Central memory CD8-positive, alpha-beta T cell (primary cell): ENCODE results near the gene ANKRD66.

Experiments used
- ATAC-seq: fragments of 150-1000 bp; cut with Tn5 transposase; replicated peaks from 2 replicates; pipeline ENCODE4 v1.10.0; 2022; ENCODE audit warnings: mild to moderate bottlenecking, moderate FRiP score, moderate number of reproducible peaks; ENCODE audit not compliant: poor library complexity, severe bottlenecking; ENCODE audit errors: extremely low read depth
- DNase-seq, 2 donors: peaks; one replicate each; pipeline ENCODE4 v3.0.0; 2021; ENCODE audit warnings: low spot score in 2 of 2
- H3K27ac Mint-ChIP-seq: one replicate; pipeline ENCODE4 v1.8.0; 2022; ENCODE audit warnings: low read depth, mild to moderate bottlenecking, moderate library complexity, mixed read lengths
- H3K27me3 Mint-ChIP-seq: one replicate; pipeline ENCODE4 v1.8.0; 2022; ENCODE audit warnings: mixed read lengths
- H3K36me3 Mint-ChIP-seq: one replicate; pipeline ENCODE4 v1.8.0; 2022; ENCODE audit warnings: mild to moderate bottlenecking, moderate library complexity, mixed read lengths; ENCODE audit not compliant: insufficient read depth
- H3K4me1 Mint-ChIP-seq: one replicate; pipeline ENCODE4 v1.8.0; 2022; ENCODE audit warnings: mixed read lengths
- H3K4me3 Mint-ChIP-seq: one replicate; pipeline ENCODE4 v1.8.0; 2022; ENCODE audit warnings: mild to moderate bottlenecking, moderate library complexity, mixed read lengths
- H3K9me3 Mint-ChIP-seq: one replicate; pipeline ENCODE4 v1.8.0; 2022; ENCODE audit warnings: mixed read lengths

Gene ANKRD66

DNA sequence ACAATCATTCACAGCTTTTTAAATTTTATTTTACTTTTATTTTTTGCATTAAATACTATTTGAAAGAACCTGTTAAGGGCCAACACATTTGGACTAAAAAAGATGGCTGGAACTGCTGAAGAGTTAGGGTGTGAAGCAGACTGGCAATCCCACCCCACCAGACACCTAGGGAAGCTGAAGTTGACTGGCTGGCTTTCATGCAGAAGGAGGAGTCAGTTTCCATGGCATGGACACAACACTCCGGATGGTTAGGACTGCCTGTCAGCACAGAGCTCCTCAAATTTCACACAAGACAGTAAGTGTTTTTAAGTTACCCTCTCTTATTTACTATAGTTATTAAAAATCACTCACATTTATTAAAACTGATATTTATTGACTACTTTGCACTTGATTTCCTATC lies at the start of gene ANKRD66:
ANKRD66 (plus strand) TSS at position 238 of the 400 bp plus-strand sequence. CDS start 5,016 bp downstream, outside the sequence.
- Mint-ChIP-seq H3K36me3 (no peaks in the 10 kb centered on the region), H3K27me3 (peaks cover 30% of the 10 kb centered on the region), H3K4me3 (no peak within 1 kb of the TSS), H3K4me1 (no peaks in the 10 kb centered on the region), H3K27ac (no peak within 1 kb of the TSS), H3K9me3 (no peaks in the 10 kb centered on the region)
- DNase-seq (no peak), ATAC-seq (no peak)

DNA sequence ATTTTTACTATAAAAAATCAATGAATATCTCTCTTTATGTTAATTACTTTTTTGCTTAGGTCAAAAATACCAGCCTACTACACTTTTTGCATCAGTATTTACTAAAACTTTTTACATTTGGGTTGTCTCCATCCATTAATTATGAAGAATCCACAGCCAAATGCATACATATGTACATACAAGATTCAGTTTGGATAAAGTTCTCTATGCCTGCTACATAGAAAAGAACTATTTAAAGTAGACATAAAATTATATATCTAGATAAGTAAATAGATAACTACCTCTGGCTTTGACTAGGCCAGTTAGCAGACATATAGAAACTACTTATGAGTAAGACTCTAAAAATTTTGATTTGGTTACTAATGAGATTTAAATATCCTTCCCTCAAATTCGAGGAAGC lies 46.8 kb upstream of the ANKRD66 start:
- Mint-ChIP-seq H3K9me3 (no peaks in the 10 kb centered on the region), H3K36me3 (no peaks in the 10 kb centered on the region), H3K27ac (no peak overlapping the region), H3K4me3 (no peak overlapping the region), H3K4me1 (no peaks in the 10 kb centered on the region), H3K27me3 (peaks cover 55% of the 10 kb centered on the region)
- no peak for DNase-seq
- ATAC-seq: no peak

DNA sequence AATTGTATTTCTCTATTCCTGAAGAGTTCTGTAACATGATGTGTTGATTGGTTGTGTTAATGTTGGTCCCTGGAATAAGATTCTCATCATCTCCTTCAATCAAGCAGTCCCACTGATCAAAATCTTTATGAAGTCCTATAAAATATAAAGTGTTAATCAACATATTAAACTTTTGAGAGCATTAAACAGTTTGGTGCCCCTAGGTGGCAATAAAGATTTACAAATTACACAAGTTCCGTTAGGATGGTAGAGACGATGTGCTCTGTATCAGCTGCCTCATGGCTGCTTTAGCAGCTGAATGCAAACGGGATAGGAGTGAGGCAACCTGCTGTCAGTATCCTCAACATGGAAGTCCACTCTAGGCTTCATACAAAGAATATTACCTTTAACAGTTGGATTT lies 42.2 kb upstream of the ANKRD66 start:
- ATAC-seq (no peak), DNase-seq (no peak)
- peaks cover 2% of the 10 kb centered on the region for H3K36me3 Mint-ChIP-seq
- no peak overlapping the region for H3K4me3 Mint-ChIP-seq
- no peaks in the 10 kb centered on the region for H3K9me3 Mint-ChIP-seq
- H3K27me3 Mint-ChIP-seq: peaks cover 43% of the 10 kb centered on the region
- no peaks in the 10 kb centered on the region for H3K4me1 Mint-ChIP-seq
- H3K27ac Mint-ChIP-seq: no peak overlapping the region

DNA sequence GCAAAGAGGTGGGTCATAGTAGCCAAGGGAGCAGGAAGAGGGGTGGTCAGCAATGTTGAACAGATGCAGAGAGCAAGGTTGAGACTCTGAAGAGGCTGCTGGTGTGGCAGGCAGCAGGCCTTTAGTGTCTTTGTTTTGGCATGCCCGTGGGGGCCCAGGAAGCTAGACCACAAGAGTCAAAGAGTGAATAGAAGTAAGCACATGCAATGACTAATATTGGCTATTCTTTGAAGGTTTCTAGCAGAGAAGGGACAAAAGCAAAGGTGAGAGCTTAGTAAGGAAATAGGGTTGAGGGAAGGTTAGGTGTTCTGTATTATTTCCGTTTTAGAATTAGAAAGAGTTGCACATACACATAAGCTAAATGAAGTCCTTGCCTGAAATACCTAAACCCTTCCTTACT lies 40.3 kb upstream of the ANKRD66 start:
- Mint-ChIP-seq H3K36me3 (peaks cover 2% of the 10 kb centered on the region), H3K27ac (no peak overlapping the region), H3K4me1 (no peaks in the 10 kb centered on the region), H3K4me3 (no peak overlapping the region), H3K27me3 (peaks cover 48% of the 10 kb centered on the region), H3K9me3 (no peaks in the 10 kb centered on the region)
- DNase-seq (no peak), ATAC-seq (no peak)

DNA sequence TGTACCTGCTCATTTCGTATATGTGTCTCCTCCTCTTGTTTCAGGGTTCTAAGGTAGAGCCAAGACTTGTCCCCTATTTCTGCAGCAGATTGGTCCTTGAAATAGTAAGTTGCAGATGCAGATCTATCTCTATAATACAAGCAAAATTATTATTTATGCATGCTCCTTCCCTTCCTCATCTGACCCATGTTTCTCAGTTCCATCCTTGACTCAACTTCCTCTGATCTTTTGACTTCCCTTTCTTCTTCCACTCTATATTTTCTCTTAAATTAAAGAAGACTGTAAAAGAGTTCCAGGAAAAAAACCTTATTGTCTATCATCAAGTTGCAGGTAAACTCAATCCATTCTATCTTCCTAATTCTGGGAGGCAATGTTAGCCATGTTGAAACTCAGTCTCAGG lies 35.2 kb upstream of the ANKRD66 start:
- ATAC-seq (no peak), DNase-seq (no peak)
- no peaks in the 10 kb centered on the region for H3K4me1 Mint-ChIP-seq
- peaks cover 46% of the 10 kb centered on the region for H3K27me3 Mint-ChIP-seq
- H3K9me3 Mint-ChIP-seq: no peaks in the 10 kb centered on the region
- no peak overlapping the region for H3K4me3 Mint-ChIP-seq
- no peak overlapping the region for H3K27ac Mint-ChIP-seq
- peaks cover 2% of the 10 kb centered on the region for H3K36me3 Mint-ChIP-seq

DNA sequence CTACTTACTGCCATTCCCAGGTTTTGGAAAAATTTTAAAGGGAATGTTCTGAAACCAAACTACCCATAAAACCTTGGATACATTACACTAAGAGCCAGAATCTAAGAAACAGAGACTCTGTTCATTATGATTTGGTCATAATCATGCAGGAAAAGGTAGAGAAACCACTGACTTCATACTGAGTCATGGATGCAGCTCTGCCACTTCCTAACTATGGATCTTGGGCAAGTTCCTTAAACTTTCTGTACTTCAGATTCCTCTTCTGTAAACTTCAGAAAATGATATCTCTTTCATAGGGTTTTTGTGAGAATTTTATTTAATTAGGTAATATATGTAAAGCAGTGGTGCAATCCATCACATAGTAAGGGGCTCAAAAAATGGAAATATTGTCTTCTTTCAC lies 31.6 kb upstream of the ANKRD66 start:
- no peaks in the 10 kb centered on the region for H3K9me3 Mint-ChIP-seq
- H3K4me1 Mint-ChIP-seq: no peaks in the 10 kb centered on the region
- DNase-seq (no peak), ATAC-seq (no peak)
- no peaks in the 10 kb centered on the region for H3K36me3 Mint-ChIP-seq
- peaks cover 59% of the 10 kb centered on the region for H3K27me3 Mint-ChIP-seq
- H3K4me3 Mint-ChIP-seq: no peak overlapping the region
- H3K27ac Mint-ChIP-seq: no peak overlapping the region

DNA sequence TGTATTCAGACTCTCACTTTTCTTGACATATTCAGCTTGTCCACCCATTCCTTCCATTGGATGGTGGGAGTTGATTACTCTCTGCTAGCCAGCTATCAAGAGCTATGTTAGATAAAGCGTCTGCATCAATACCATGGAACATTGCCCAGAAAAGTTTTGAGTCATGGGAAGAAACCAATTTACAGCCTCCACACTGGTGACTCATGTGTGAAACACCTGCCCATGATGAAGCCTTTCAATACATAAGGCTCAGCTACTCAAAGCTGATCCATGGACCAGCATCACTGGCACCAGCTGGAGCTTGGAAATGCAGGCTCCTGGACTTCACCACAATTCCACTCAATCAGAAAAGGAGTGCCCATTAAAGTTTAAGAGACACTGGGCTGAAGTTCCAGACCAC lies 27.6 kb upstream of the ANKRD66 start:
- Mint-ChIP-seq H3K4me1 (no peaks in the 10 kb centered on the region), H3K27me3 (peaks cover 58% of the 10 kb centered on the region)

DNA sequence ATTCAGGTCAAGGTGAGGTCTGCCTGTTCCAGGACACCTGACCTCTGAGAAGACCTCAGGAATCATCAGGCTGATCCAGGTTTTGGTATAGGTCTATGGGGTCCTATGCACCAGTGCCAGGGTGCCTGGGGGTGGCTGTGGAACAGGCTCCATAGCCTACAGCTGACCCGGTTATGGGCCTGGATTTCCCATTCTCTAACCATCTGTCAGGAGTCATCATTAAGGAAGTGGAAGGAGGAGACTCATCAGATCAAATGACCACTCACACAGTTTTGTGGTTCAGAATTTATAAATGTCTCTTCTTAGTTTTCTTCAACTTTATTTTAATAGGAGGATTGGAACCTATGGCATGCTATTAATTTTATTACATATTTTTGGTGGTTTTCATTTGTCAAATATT lies 26.3 kb upstream of the ANKRD66 start:
- Mint-ChIP-seq H3K9me3 (no peaks in the 10 kb centered on the region), H3K4me3 (no peak overlapping the region), H3K27ac (no peak overlapping the region)

More for the DNA sequence above, 27.6 kb upstream of the ANKRD66 start:
- DNase-seq: no peak
- Mint-ChIP-seq H3K36me3 (no peaks in the 10 kb centered on the region), H3K9me3 (no peaks in the 10 kb centered on the region), H3K4me3 (no peak overlapping the region), H3K27ac (no peak overlapping the region)
- ATAC-seq: no peak

DNA sequence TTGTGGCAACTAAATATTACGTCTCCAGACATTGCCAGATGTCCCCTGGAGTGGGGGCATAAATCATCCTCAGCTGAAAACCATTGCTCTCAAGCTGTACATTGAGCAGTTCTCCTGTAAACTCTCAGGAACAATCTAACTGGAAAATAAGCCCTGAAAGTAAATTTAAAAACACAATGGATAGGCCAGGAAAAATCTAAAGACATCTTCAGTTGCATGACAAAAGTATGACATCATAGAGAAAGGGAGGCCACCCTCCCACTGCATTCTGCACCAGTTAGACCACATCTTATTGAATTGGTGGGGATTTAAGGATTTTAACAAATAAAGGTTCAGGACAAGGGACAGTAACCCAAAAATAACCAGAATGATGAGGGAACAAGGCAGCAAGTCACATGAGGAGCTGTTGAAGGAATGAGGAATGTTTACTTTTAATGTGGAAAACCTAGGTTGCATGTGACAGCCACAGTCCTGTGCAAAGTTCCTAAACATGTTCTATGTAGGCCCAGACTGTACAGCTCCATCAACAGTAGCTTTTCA lies 16.9 kb upstream of the ANKRD66 start:
- peaks cover 8% of the 10 kb centered on the region for H3K4me1 Mint-ChIP-seq
- H3K27ac Mint-ChIP-seq: no peak overlapping the region
- H3K27me3 Mint-ChIP-seq: peaks cover 82% of the 10 kb centered on the region

More for the DNA sequence above, 26.3 kb upstream of the ANKRD66 start:
- Mint-ChIP-seq H3K27me3 (peaks cover 67% of the 10 kb centered on the region), H3K4me1 (no peaks in the 10 kb centered on the region), H3K36me3 (no peaks in the 10 kb centered on the region)
- DNase-seq (no peak), ATAC-seq (no peak)

DNA sequence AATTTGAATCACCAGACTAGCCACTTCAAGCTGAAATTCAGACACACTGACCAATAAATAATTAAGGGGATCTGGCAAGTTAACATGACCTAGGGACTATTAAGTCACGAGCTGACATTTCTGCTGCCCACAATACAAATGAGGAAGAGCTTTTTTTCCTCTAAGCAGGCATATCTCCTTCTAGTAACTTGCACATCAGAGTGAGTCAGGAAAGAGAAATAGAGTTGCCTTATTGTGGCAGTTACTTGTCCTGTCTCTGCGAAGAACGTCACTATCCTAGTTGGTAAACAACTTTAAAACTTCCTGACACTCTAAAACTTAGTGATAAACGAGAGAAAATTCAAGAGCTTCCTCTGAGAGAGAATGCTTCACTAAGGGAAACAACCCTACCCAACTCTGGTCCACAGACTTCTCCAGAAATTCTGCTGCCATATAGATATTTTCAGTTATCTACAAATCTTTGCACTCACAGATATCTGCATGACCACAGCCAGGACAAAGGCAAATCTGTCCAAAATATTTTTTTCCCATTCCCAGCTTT lies 15.7 kb upstream of the ANKRD66 start:
- Mint-ChIP-seq H3K9me3 (no peaks in the 10 kb centered on the region), H3K27ac (no peak overlapping the region), H3K4me1 (peaks cover 8% of the 10 kb centered on the region), H3K4me3 (no peak overlapping the region), H3K36me3 (peaks cover 2% of the 10 kb centered on the region), H3K27me3 (peaks cover 83% of the 10 kb centered on the region)
- DNase-seq (no peak), ATAC-seq (no peak)

More for the DNA sequence above, 16.9 kb upstream of the ANKRD66 start:
- ATAC-seq (no peak), DNase-seq (no peak)
- no peak overlapping the region for H3K4me3 Mint-ChIP-seq
- H3K36me3 Mint-ChIP-seq: peaks cover 2% of the 10 kb centered on the region
- no peaks in the 10 kb centered on the region for H3K9me3 Mint-ChIP-seq

DNA sequence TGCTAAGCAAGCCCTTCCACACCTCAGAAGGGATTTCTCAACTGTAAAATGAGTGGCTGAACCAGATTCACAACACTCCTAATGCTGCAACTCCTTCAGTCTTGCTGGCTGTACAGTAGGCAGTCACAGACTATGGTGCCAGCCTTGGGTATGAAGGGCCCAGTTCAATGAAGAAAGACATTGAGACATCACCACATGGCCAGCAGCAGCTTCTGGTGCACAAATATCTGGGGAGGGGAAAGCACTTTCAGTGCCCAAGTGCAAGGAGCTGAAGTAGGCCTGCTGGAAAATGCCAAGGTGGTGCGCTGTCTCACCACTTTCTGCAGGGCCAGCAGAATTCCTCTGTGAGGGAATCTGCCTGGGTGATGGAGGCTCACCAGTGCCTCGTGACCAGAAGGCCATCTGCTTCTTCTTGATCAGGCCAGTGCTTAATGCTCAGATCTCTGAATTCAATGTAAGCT lies 13.4 kb upstream of the ANKRD66 start:
- Mint-ChIP-seq H3K27ac (no peak overlapping the region), H3K36me3 (peaks cover 2% of the 10 kb centered on the region), H3K27me3 (peaks cover 91% of the 10 kb centered on the region), H3K9me3 (no peaks in the 10 kb centered on the region), H3K4me3 (no peak overlapping the region), H3K4me1 (peaks cover 8% of the 10 kb centered on the region)
- DNase-seq (no peak), ATAC-seq (no peak)

DNA sequence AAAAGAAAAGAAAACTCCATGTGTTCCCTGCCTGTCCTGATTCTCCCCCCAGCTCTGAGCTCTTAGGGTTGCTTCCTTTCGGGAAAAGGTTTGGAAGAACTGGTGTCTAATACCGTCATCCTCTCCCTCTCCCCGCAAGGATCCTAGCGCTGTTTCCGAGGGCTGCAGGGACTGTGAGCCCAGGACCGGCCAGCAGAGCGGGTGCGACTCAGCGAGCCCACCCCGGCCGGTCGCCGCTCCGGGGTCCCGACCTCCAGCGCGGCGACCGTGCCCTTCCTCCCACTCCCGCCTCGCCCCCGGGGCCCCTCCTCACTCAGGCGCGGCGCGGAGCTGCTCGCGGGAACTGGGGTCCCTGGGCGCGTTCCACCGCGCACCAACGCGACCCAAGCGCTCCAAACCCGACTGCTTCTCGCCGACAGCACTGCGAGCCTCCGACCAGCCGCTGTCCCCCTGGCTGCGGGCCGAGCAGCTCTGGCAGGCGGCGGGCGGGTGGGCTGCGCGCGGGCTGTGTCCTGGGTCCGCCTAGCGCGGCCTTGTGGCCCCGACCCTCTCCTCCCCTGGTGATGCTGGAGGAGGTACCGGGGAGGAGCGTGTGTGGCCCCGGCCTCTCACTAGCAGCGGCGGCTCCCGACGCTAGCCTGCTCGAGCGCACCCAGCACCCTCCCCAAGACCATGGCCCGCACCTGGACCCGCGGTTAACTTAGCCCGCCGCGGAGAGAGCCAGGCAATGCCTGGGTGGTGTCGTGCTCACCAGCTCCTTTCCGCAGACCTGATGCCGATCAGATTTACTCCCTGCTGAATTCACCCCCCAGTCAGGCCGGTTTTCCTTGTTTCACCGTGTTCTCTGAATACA lies 11.6 kb upstream of the ANKRD66 start, which contains the start of gene PLA2G7:
PLA2G7 (minus strand) TSS at position 509 of the 853 bp plus-strand sequence. CDS start 12,484 bp downstream, outside the sequence.
- Mint-ChIP-seq H3K4me3 (peak within 1 kb of the TSS; percentile 37), H3K27me3 (peaks cover 78% of the 10 kb centered on the region), H3K27ac (no peak within 1 kb of the TSS), H3K36me3 (peaks cover 2% of the 10 kb centered on the region), H3K4me1 (peaks cover 8% of the 10 kb centered on the region), H3K9me3 (no peaks in the 10 kb centered on the region)
- DNase-seq (no peak), ATAC-seq (no peak)

DNA sequence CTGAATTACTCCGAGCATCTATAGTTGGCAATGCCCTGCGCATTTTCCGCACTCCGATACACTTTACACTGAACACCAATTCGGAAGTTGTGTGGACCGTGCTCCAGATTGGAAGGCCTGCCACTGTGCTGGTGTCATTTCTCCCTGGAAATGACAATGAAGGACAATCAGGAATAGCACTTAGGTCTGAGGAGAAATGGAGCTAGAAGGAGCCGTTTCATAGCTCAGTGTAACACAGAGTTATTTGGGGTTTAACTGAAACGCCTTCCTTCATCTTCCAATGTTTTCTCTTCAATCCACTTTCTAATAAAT lies 11.1 kb upstream of the ANKRD66 start:
- no peaks in the 10 kb centered on the region for H3K9me3 Mint-ChIP-seq
- no peak overlapping the region for H3K27ac Mint-ChIP-seq
- peaks cover 8% of the 10 kb centered on the region for H3K4me1 Mint-ChIP-seq
- H3K4me3 Mint-ChIP-seq: no peak overlapping the region
- peaks cover 2% of the 10 kb centered on the region for H3K36me3 Mint-ChIP-seq
- peaks cover 73% of the 10 kb centered on the region for H3K27me3 Mint-ChIP-seq
- no peak for DNase-seq
- ATAC-seq: no peak
